HG02981 (cell line): Measurements from ENCODE around the gene GGA3.

ENCODE experiments used
- ATAC-seq: cut with Tn5 transposase; IDR thresholded peaks from one replicate; pipeline ENCODE4 v1.9.1; 2021; ENCODE audit warnings: mild to moderate bottlenecking, moderate library complexity; ENCODE audit not compliant: unreplicated experiment

The GGA3 gene

GRCh38 chr17:75250009-75250471, 11.4 kb downstream of the GGA3 start:
- peak; percentile 91 for ATAC-seq

GRCh38 chr17:75249564-75249963, 11.8 kb downstream of the GGA3 start:
- no peak for ATAC-seq

GRCh38 chr17:75246404-75246803, 15.0 kb downstream of the GGA3 start:
- no peak for ATAC-seq

- no peak for ATAC-seq
Observed at GRCh38 chr17:75245011-75245410, 16.4 kb downstream of the GGA3 start.

- no peak for ATAC-seq
Observed at GRCh38 chr17:75244133-75244866, 17.1 kb downstream of the GGA3 start.

GRCh38 chr17:75242461-75243042, 18.9 kb downstream of the GGA3 start:
- no peak for ATAC-seq

GRCh38 chr17:75241996-75242460, 19.4 kb downstream of the GGA3 start:
- ATAC-seq = no peak

- ATAC-seq = no peak
Observed at GRCh38 chr17:75241502-75241901, 19.9 kb downstream of the GGA3 start.

- no peak for ATAC-seq
Observed at GRCh38 chr17:75241143-75241430, 20.3 kb downstream of the GGA3 start.

GRCh38 chr17:75240394-75241142, 20.8 kb downstream of the GGA3 start:
- ATAC-seq = no peak

- ATAC-seq = no peak
Observed at GRCh38 chr17:75239778-75240393, 21.5 kb downstream of the GGA3 start.

- ATAC-seq = no peak
Observed at GRCh38 chr17:75239214-75239613, 22.2 kb downstream of the GGA3 start.

- peak; percentile 50 for ATAC-seq
Observed at GRCh38 chr17:75238684-75239191, 22.7 kb downstream of the GGA3 start.

- no peak for ATAC-seq
Observed at GRCh38 chr17:75238020-75238580, 23.3 kb downstream of the GGA3 start.

GRCh38 chr17:75237100-75238014, 24.0 kb downstream of the GGA3 start:
- no peak for ATAC-seq

- ATAC-seq = no peak
Observed at GRCh38 chr17:75232786-75233185, 28.6 kb downstream of the GGA3 start.

- no peak for ATAC-seq
Observed at GRCh38 chr17:75231741-75232464, 29.5 kb downstream of the GGA3 start.

- ATAC-seq = no peak
Observed at GRCh38 chr17:75231071-75231470, 30.3 kb downstream of the GGA3 start.

- ATAC-seq = no peak
Observed at GRCh38 chr17:75228847-75229246, 32.6 kb downstream of the GGA3 start.
